CD4-positive, alpha-beta T cell (primary cell): Measurements from ENCODE around the gene TMEM204. TPM values are rescaled to one million over a fixed set of nuclear protein-coding genes. Genes with fewer than 3 reads are reported as not detected.

ENCODE experiments used
- ATAC-seq: fragments of 200-7000 bp; cut with Tn5 transposase; one replicate; pipeline ENCODE4 v1.10.0; 2022; ENCODE audit warnings: mild to moderate bottlenecking; ENCODE audit not compliant: poor library complexity
- CTCF ChIA-PET: fragments of 350-600 bp; sonication (Branson Sonifier 250); formaldehyde crosslinking; loops from one replicate; lab custom pipeline; 2021; ENCODE audit warnings: antibody characterized with exemption, inconsistent platforms; lab: Charles Lee
- POLR2A ChIA-PET: fragments of 350-600 bp; sonication (Branson Sonifier 250); formaldehyde crosslinking; loops from one replicate; lab custom pipeline; 2021; ENCODE audit warnings: antibody characterized with exemption, inconsistent platforms; lab: Charles Lee
- DNase-seq, 14 experiments: peaks; one replicate each; pipeline ENCODE4 v3.0.0-alpha.2; 2013 to 2020; ENCODE audit warnings: mixed read lengths in 2 of 14
- H3K27ac ChIP-seq, 2 donors: one replicate each; pipeline versions ENCODE4 v1.5.1 to v1.7.0; 2013; ENCODE audit warnings: low read length in 2 of 2, low read depth in 1 of 2, mild to moderate bottlenecking in 1 of 2
- H3K27me3 ChIP-seq, 2 experiments: 1 replicate in 1 of 2; 2 replicates in 1 of 2; pipeline versions ENCODE4 v1.6.1 to v1.7.0; 2013; ENCODE audit warnings: low read length in 2 of 2, control low read depth in 1 of 2, mild to moderate bottlenecking in 1 of 2, moderate library complexity in 1 of 2; ENCODE audit not compliant: insufficient read depth in 2 of 2, control insufficient read depth in 1 of 2
- H3K36me3 ChIP-seq: one replicate; pipeline ENCODE4 v1.6.1; 2013; ENCODE audit warnings: low read length, control low read depth; ENCODE audit not compliant: insufficient read depth
- H3K4me1 ChIP-seq: one replicate; pipeline ENCODE4 v1.6.1; 2013; ENCODE audit warnings: low read length, control low read depth; ENCODE audit not compliant: insufficient read depth
- H3K4me3 ChIP-seq: one replicate; pipeline ENCODE4 v1.5.1; 2013; ENCODE audit warnings: mild to moderate bottlenecking, low read length, moderate library complexity
- H3K9me3 ChIP-seq, 2 experiments: 1 replicate in 1 of 2; 2 replicates in 1 of 2; pipeline versions ENCODE4 v1.6.1 to v1.7.0; 2013; ENCODE audit warnings: low read length in 2 of 2, mild to moderate bottlenecking in 2 of 2, control low read depth in 1 of 2, moderate library complexity in 1 of 2; ENCODE audit not compliant: control insufficient read depth in 1 of 2, insufficient read depth in 1 of 2
- H3K27ac Mint-ChIP-seq: one replicate; pipeline ENCODE4 v1.8.0; 2020; ENCODE audit warnings: mixed read lengths
- H3K27me3 Mint-ChIP-seq: one replicate; pipeline ENCODE4 v1.8.0; 2021; ENCODE audit warnings: mixed read lengths
- H3K36me3 Mint-ChIP-seq: one replicate; pipeline ENCODE4 v1.8.0; 2021; ENCODE audit warnings: low read depth, mixed read lengths
- H3K4me1 Mint-ChIP-seq: one replicate; pipeline ENCODE4 v1.8.0; 2021; ENCODE audit warnings: low read depth, mixed read lengths
- H3K4me3 Mint-ChIP-seq: one replicate; pipeline ENCODE4 v1.8.0; 2020; ENCODE audit warnings: mild to moderate bottlenecking, mixed read lengths
- H3K9me3 Mint-ChIP-seq: one replicate; pipeline ENCODE4 v1.8.0; 2020; ENCODE audit warnings: mixed read lengths
- CTCF ChIP-seq: fragments of 200-600 bp; IDR thresholded peaks from one replicate; pipeline ENCODE4 v1.8.0; 2022; ENCODE audit warnings: antibody characterized with exemption, mild to moderate bottlenecking
- intact Hi-C, 2 experiments: fragments of 100-400 bp; cut with DNase I in 1 of 2; cut with micrococcal nuclease in 1 of 2; formaldehyde crosslinking; loops; one replicate each; pipeline versions ENCODE4 v1.15.1 to v1.9.0; 2023 to 2025; cut with DNase I, micrococcal nuclease
- total RNA-seq, 174 experiments: library from RNA in 2 of 174; stranded (reverse) in 2 of 174; gene quantifications; one replicate each; pipeline ENCODE4 v1.2.3 and lab custom pipeline; 2021 to 2026

Gene TMEM204
- total RNA-seq, 2 experiments from 2014 or later: 20.5 to 22.1 TPM

- DNase-seq (peak in 10 of 14 experiments; percentile 25 to 66 (median 42)), ATAC-seq (peak; percentile 30)
- peaks cover 77% of the 10 kb centered on the region for H3K36me3 ChIP-seq
- no peaks in the 10 kb centered on the region for H3K27me3 ChIP-seq
- Mint-ChIP-seq H3K36me3 (peaks cover 85% of the 10 kb centered on the region), H3K4me3 (peak overlapping the region; percentile 99), H3K27me3 (no peaks in the 10 kb centered on the region), H3K9me3 (no peaks in the 10 kb centered on the region), H3K27ac (peak overlapping the region; percentile 98), H3K4me1 (peaks cover 69% of the 10 kb centered on the region)
- H3K4me3 ChIP-seq: peak overlapping the region; percentile 98
- TF ChIP-seq CTCF: no peak
- H3K27ac ChIP-seq: peak overlapping the region; percentile 12 to 55
- peaks cover 81% of the 10 kb centered on the region for H3K4me1 ChIP-seq
- ChIA-PET POLR2A (interaction anchor here (0.8 to 4.5 kb wide), 11 partner anchors 9 to 574 kb away, joined by 3 to 18 read pairs (median 3); partner anchors contain the start of gene TELO2), CTCF (interaction anchor here (0.7 kb wide), 1 partner anchor 174 kb away, joined by 4 read pairs; no protein-coding TSS in a partner anchor)
- no peaks in the 10 kb centered on the region for H3K9me3 ChIP-seq
- intact Hi-C loops: loop anchor here (5.0 to 10.0 kb wide), 3 partner anchors 63 to 234 kb away; partner anchors contain the start of genes CLCN7 (in 1 of the 2), EME2 (in 1 of the 2), MRPS34 (in 1 of the 2) and NME3 (in 1 of the 2)
Observed at GRCh38 chr16:1537763-1538289, 4.4 kb downstream of the TMEM204 start.

GRCh38 chr16:1538804-1539520 is 5.5 kb downstream of the TMEM204 start:
- peaks cover 91% of the 10 kb centered on the region for H3K36me3 Mint-ChIP-seq
- no peaks in the 10 kb centered on the region for H3K9me3 Mint-ChIP-seq
- DNase-seq: peak in 11 of 14 experiments; percentile 25 to 72 (median 46)
- TF ChIP-seq CTCF: no peak
- Histone ChIP-seq H3K36me3 (peaks cover 85% of the 10 kb centered on the region), H3K9me3 (no peaks in the 10 kb centered on the region), H3K4me1 (peaks cover 86% of the 10 kb centered on the region), H3K27ac (peak overlapping the region in 1 of 2 donors; percentile 55), H3K27me3 (no peaks in the 10 kb centered on the region), H3K4me3 (no peak overlapping the region)
- peak overlapping the region; percentile 98 for H3K27ac Mint-ChIP-seq
- ChIA-PET CTCF (interaction anchor here (0.6 kb wide), 1 partner anchor 118 kb away, joined by 3 read pairs; the partner anchor contains the start of gene UQCC4), POLR2A (interaction anchor here (0.7 to 4.5 kb wide), 9 partner anchors 8 to 267 kb away, joined by 3 to 18 read pairs (median 4); partner anchors contain the start of gene TELO2)
- H3K4me3 Mint-ChIP-seq: peak overlapping the region; percentile 99
- intact Hi-C loops: loop anchor here (5.0 to 10.0 kb wide), 3 partner anchors 64 to 233 kb away; partner anchors contain the start of genes CLCN7 (in 1 of the 2), EME2 (in 1 of the 2), MRPS34 (in 1 of the 2) and NME3 (in 1 of the 2)
- ATAC-seq: peak; percentile 30
- H3K4me1 Mint-ChIP-seq: peaks cover 73% of the 10 kb centered on the region
- H3K27me3 Mint-ChIP-seq: no peaks in the 10 kb centered on the region

- Histone ChIP-seq H3K4me3 (no peak overlapping the region), H3K4me1 (peaks cover 95% of the 10 kb centered on the region), H3K36me3 (peaks cover 87% of the 10 kb centered on the region), H3K9me3 (no peaks in the 10 kb centered on the region), H3K27me3 (no peaks in the 10 kb centered on the region), H3K27ac (no peak overlapping the region)
- no peaks in the 10 kb centered on the region for H3K27me3 Mint-ChIP-seq
- no peak for DNase-seq
- no peaks in the 10 kb centered on the region for H3K9me3 Mint-ChIP-seq
- H3K4me1 Mint-ChIP-seq: peaks cover 74% of the 10 kb centered on the region
- TF ChIP-seq CTCF: no peak
- ChIA-PET CTCF (no interaction called here), POLR2A (no interaction called here)
- intact Hi-C loops: loop anchor here (2.0 to 10.0 kb wide), 4 partner anchors 65 to 232 kb away; partner anchors contain the start of genes CLCN7 (in 1 of the 2), CRAMP1 (in 1 of the 2), EME2 (in 1 of the 2) and IFT140 (in 1 of the 2)
- H3K36me3 Mint-ChIP-seq: peaks cover 88% of the 10 kb centered on the region
- peak overlapping the region; percentile 77 for H3K4me3 Mint-ChIP-seq
- no peak for ATAC-seq
- H3K27ac Mint-ChIP-seq: peak overlapping the region; percentile 98
Observed at GRCh38 chr16:1539720-1540555, 6.5 kb downstream of the TMEM204 start.
